Measurements from ENCODE around the gene PTPN9.
"Not testable (repeated sequence)": the region's sequence is repeated elsewhere in the genome, so short reads cannot be mapped to it uniquely, and the experiment has no call there.

The PTPN9 gene

DNA sequence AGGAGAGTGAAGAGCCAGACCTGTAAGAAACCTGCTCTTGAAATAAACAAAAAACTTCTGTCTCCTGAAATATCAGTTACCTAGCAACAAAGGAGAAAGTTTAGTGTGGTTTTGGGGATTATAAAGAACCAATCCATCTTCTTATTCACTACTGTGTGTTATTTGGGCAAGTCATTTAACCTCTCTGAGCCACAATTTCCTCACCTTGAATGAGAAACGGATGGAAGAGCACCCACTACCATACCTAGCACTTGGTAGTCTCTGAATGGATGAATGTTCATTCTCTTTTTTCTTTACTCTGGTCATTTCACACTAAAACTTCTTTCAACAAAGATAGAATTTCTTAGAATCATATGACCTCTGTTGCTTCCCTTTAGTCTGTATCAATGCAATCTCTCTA, 45.2 kb downstream of the PTPN9 start:
- DNase-seq (ENCODE audit: extremely low read depth, low read depth) = no peak
- TF ChIP-seq, protein P1, sequence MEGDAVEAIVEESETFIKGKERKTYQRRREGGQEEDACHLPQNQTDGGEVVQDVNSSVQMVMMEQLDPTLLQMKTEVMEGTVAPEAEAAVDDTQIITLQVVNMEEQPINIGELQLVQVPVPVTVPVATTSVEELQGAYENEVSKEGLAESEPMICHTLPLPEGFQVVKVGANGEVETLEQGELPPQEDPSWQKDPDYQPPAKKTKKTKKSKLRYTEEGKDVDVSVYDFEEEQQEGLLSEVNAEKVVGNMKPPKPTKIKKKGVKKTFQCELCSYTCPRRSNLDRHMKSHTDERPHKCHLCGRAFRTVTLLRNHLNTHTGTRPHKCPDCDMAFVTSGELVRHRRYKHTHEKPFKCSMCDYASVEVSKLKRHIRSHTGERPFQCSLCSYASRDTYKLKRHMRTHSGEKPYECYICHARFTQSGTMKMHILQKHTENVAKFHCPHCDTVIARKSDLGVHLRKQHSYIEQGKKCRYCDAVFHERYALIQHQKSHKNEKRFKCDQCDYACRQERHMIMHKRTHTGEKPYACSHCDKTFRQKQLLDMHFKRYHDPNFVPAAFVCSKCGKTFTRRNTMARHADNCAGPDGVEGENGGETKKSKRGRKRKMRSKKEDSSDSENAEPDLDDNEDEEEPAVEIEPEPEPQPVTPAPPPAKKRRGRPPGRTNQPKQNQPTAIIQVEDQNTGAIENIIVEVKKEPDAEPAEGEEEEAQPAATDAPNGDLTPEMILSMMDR (IDR thresholded peaks at IDR 0.05; ENCODE audit: low read depth, low read length) = no peak

DNA sequence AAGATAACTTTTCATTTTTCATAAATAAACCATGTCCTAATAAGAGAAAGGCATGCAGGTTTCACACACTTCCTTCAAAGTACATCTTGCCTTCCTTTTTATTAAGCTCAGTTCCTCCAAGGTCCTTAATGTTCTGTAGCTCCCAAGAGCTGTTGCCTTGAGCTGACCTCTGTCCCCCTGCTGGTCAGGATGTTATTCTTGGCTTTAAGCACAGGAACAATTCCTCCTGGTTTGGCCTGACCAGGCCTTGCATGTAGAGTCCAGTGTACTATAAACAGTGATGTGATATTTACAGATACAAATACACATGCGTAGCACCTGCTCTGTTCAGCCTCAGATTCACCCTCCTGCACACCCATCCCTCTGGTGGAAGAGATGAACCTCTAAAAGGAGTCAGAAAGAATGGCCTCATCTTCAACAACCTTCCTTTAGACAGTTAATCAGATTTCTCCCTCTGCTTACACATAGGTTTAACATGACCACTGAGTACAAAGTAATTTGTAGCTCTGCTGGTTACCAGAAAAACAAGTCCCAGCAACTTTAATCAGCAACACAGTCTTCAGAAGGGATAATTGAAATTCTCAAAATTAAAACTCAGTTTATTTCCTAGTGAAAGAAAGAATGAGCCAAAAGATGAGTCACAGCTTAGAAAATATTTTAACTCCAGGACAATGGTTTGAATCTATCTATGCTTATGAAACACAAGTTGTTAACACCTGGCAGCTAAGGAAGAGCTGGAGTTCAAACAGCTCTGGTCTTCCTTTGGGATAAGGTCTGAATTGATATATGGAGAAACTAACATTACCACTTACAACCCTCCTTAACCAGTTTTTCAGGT, 46.5 kb downstream of the PTPN9 start:
- TF ChIP-seq, protein P1 (IDR thresholded peaks at IDR 0.05; ENCODE audit: low read depth, low read length) = peak; percentile 36
- DNase-seq (ENCODE audit: extremely low read depth, low read depth) = peak; percentile 41

DNA sequence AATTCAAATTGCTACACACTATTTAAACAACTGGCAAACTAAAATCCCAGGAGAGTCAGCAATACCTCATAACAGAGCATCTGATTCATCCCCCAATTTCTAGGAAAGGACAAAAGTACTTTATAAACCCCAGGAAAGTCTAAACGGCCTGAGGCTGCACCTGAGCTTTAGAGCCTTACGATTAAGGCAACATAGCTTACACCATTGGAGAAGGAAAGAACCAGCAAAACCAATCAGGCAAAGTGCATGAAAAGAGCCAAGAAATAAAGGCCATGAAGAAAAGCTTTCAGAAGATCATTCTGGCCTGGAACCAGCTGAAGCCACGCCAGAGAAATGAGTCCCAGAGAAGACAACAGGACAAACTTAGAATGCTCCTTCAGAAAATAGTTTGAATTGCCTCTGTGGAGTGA, 48.1 kb downstream of the PTPN9 start:
- TF ChIP-seq, protein P1 (IDR thresholded peaks at IDR 0.05; ENCODE audit: low read depth, low read length) = no peak
- no peak for DNase-seq (ENCODE audit: extremely low read depth, low read depth)

DNA sequence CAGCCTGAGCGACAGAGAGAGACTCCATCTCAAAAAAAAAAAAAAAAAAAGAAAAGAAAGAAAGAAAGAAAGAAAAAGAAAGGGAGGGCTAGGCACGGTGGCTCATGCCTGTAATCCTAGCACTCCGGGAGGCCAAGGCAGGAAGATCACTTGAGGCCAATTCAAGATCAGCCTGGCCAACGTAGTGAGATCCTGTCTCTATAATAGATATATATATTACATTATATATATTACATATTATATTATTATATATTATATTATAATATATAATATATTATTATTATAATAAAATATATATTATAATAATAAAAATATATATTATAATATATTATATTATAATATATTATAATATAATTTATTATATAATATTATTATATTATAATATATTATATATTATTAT, 48.9 kb downstream of the PTPN9 start:
- TF ChIP-seq, protein P1 (IDR thresholded peaks at IDR 0.05; ENCODE audit: low read depth, low read length) = no peak
- DNase-seq (ENCODE audit: extremely low read depth, low read depth) = no peak

DNA sequence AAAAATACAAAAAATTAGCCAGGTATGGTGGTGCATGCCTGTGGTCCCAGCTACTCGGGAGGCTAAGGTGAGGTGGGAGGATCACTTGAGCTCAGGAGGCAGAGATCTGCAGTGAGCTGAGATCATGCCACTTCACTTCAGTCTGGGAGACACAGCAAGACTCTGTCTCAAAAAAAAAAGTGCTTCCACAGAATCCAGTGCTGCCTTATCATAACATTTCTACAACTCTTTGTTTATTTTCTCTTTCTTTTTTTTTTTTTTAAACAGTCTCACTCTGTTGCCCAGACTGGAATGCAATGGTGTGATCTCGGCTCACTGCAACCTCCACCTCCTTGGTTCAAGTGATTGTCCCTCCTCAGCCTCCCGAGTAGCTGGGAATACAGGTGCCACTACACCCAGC, 53.4 kb downstream of the PTPN9 start:
- not testable (repeated sequence) for DNase-seq (ENCODE audit: extremely low read depth, low read depth)

DNA sequence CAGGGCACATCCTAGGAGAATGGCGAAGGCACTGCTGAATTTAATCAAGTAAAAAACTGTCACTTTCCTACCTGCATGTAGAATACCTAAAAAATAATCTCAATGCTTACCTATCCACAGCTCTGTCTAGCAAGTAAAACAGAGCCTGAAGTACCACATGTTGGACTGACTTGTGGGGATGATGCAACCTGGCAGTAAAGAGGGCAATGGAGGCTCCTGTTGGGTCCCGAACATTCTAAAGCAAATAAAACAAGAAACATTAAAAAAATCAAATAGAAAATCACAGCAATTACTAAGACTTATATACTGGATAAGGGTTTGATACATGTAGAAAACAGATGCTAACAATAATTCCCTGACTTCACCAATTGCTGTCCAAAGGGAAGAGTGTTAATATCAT, 56.1 kb downstream of the PTPN9 start:
- TF ChIP-seq, protein P1 (IDR thresholded peaks at IDR 0.05; ENCODE audit: low read depth, low read length) = no peak
- DNase-seq (ENCODE audit: extremely low read depth, low read depth) = no peak

DNA sequence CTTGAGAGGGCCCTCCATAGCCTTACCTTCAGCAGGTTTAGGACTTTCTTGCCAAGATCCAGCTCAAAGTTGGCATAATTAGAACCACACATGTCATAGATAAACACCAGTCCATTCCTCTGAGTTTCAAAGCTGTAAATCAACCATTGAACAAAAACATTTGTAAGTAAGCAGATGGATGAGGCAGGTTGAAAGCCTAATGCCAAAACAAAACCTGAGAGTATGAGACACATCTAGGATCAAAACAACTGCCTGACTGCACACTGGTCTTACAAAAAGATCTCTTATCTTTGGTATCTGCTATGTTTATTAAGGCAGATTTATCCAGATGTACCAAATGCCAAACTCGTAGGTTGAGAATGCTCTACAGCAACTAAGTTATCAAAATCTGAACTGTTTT, 61.9 kb downstream of the PTPN9 start:
- TF ChIP-seq, protein P1 (IDR thresholded peaks at IDR 0.05; ENCODE audit: low read depth, low read length) = no peak
- no peak for DNase-seq (ENCODE audit: extremely low read depth, low read depth)

Data from AG09319 (cell line).